GM19099 (cell line): ENCODE measurements around the gene CSF3.

ENCODE experiments used
- POLR2A ChIP-seq: IDR thresholded peaks from 3 replicates; pipeline ENCODE4 v1.6.1; 2011; ENCODE audit warnings: low read depth; ENCODE audit not compliant: insufficient read length; ENCODE audit errors: extremely low read depth

CSF3 gene

GRCh38 chr17:40062329-40063186, 47.3 kb downstream of the CSF3 start, which contains the start of gene THRA:
THRA (plus strand) TSS chr17:40062965; CDS start chr17:40074489, 11,524 bp downstream.
- TF ChIP-seq POLR2A: no peak

GRCh38 chr17:40063187-40063771, 48.0 kb downstream of the CSF3 start:
- TF ChIP-seq POLR2A: no peak

GRCh38 chr17:40063901-40064531, 48.8 kb downstream of the CSF3 start:
- TF ChIP-seq POLR2A: no peak

- no peak for TF ChIP-seq POLR2A
Measured at GRCh38 chr17:40064971-40065768, 49.9 kb downstream of the CSF3 start.

GRCh38 chr17:40065769-40066510, 50.7 kb downstream of the CSF3 start:
- TF ChIP-seq POLR2A: no peak
